Measurements from ENCODE around the gene SEZ6L2. TPM values are rescaled to one million over a fixed set of nuclear protein-coding genes. Genes with fewer than 3 reads are reported as not detected.

SEZ6L2 gene
- total RNA-seq, 2 donors from 2014 or later = 2.6 to 4.6 TPM

GRCh38 chr16:29852654-29853053 is 46.7 kb downstream of the SEZ6L2 start:
- Histone ChIP-seq H3K27ac (peak overlapping the region in 1 of 2 donors; percentile 24), H3K4me3 (no peak overlapping the region), H3K9me3 (no peaks in the 10 kb centered on the region), H3K36me3 (peaks cover 3% of the 10 kb centered on the region), H3K27me3 (no peaks in the 10 kb centered on the region), H3K4me1 (no peaks in the 10 kb centered on the region)
- DNase-seq (ENCODE audit: low spot score) = peak; percentile 68
- TF ChIP-seq CTCF (IDR thresholded peaks at IDR 0.05) = no peak

DNA sequence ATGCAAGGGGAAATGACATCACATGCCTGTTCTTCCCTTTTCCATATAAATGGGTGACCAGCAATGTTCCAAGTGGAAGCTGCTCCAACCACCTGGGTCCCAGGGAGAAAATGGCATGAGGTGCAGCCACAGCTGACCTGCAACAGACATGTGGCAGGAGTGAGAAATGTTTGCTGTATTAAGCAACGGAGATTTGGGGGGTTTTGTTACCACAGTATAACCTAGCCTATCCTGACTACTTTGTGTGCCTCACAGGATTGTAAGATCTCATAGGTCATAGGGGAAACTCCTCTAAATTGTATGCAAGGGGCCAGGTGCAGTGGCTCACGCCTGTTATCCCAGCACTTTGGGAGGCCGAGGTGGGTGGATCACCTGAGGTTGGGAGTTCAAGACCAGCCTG is 48.4 kb downstream of the SEZ6L2 start:
- H3K27ac ChIP-seq = no peak overlapping the region
- TF ChIP-seq CTCF (IDR thresholded peaks at IDR 0.05) = no peak
- H3K4me1 ChIP-seq = no peaks in the 10 kb centered on the region
- peaks cover 19% of the 10 kb centered on the region for H3K36me3 ChIP-seq
- no peak overlapping the region for H3K4me3 ChIP-seq
- no peaks in the 10 kb centered on the region for H3K9me3 ChIP-seq
- DNase-seq (ENCODE audit: low spot score) = no peak
- H3K27me3 ChIP-seq = no peaks in the 10 kb centered on the region

DNA sequence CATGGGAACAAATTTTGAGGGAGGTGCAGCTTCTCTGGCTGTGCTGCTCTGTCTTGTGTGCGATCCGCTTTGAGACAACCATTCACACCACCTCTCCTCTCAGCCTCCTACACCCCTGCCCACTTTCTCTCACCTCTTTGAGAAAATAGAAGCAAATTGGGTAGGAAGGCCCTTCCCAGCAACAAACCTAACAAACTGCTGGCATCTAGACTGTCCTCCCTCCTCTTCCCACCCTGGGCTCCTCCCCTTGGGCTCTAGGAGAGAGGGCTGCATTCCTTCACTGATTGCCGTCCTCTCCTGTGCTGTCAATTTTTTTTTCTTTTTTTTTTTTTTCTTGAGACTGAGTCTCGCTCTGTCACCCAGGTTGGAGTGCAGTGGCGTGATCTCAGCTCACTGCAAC is 49.8 kb downstream of the SEZ6L2 start:
- no peak for DNase-seq (ENCODE audit: low spot score)
- peaks cover 32% of the 10 kb centered on the region for H3K36me3 ChIP-seq
- H3K27ac ChIP-seq = no peak overlapping the region
- no peaks in the 10 kb centered on the region for H3K9me3 ChIP-seq
- H3K4me3 ChIP-seq = no peak overlapping the region
- H3K27me3 ChIP-seq = no peaks in the 10 kb centered on the region
- no peak for TF ChIP-seq CTCF (IDR thresholded peaks at IDR 0.05)
- H3K4me1 ChIP-seq = no peaks in the 10 kb centered on the region

GRCh38 chr16:29848420-29849297 is 50.7 kb downstream of the SEZ6L2 start:
- H3K36me3 ChIP-seq = peaks cover 41% of the 10 kb centered on the region
- DNase-seq (ENCODE audit: low spot score) = peak; percentile 74
- no peak overlapping the region for H3K27ac ChIP-seq

DNA sequence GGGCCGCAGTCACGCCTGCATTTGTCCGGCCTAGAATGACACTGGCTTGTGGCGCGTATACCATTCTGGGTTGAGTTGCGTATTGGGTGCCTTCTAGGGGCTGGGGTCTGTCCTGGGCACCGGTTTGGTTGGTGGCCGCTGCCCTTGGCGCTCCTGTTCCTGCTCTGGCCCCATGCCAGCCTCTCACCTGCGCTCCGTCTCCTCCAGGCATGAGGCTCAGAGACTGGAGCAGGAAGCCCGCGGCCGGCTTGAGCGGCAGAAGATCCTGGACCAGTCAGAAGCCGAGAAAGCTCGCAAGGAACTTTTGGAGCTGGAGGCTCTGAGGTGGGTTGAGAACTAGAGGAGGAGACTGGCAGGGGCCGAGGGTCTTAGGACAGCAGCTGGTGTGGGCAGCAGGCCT is 53.7 kb downstream of the SEZ6L2 start:
- Histone ChIP-seq H3K36me3 (peaks cover 67% of the 10 kb centered on the region), H3K27ac (no peak overlapping the region), H3K4me3 (no peak overlapping the region)

More at GRCh38 chr16:29848420-29849297, 50.7 kb downstream of the SEZ6L2 start:
- peak; percentile 81 to 94 for TF ChIP-seq CTCF (IDR thresholded peaks at IDR 0.05)
- Histone ChIP-seq H3K4me3 (no peak overlapping the region), H3K27me3 (no peaks in the 10 kb centered on the region), H3K4me1 (no peaks in the 10 kb centered on the region), H3K9me3 (no peaks in the 10 kb centered on the region)

More for the DNA sequence above, 53.7 kb downstream of the SEZ6L2 start:
- no peaks in the 10 kb centered on the region for H3K9me3 ChIP-seq
- H3K4me1 ChIP-seq = no peaks in the 10 kb centered on the region
- no peaks in the 10 kb centered on the region for H3K27me3 ChIP-seq
- no peak for DNase-seq (ENCODE audit: low spot score)
- no peak for TF ChIP-seq CTCF (IDR thresholded peaks at IDR 0.05)

Data from right atrium auricular region (tissue), 2 donors.